ENCODE data around the gene NETO2.

DNA sequence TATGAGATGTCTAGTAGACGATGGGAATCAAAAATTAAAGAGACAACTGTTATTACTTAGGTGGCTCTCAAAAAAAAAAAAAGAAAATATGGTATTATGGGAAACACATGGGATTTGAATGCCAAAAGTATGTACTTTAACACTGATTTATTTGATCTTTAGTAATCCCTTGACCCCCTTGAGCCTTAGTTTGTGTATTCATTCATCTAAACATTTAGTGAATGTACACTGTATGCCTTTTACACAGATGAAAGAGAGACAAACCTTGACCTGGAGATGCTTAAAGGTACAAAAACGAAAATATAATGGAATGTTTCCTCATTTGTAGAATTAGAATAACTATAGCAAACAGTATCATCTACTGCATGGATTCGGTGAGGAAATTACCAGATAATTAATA lies 38.6 kb upstream of the NETO2 start:
- TF ChIP-seq, protein P1, sequence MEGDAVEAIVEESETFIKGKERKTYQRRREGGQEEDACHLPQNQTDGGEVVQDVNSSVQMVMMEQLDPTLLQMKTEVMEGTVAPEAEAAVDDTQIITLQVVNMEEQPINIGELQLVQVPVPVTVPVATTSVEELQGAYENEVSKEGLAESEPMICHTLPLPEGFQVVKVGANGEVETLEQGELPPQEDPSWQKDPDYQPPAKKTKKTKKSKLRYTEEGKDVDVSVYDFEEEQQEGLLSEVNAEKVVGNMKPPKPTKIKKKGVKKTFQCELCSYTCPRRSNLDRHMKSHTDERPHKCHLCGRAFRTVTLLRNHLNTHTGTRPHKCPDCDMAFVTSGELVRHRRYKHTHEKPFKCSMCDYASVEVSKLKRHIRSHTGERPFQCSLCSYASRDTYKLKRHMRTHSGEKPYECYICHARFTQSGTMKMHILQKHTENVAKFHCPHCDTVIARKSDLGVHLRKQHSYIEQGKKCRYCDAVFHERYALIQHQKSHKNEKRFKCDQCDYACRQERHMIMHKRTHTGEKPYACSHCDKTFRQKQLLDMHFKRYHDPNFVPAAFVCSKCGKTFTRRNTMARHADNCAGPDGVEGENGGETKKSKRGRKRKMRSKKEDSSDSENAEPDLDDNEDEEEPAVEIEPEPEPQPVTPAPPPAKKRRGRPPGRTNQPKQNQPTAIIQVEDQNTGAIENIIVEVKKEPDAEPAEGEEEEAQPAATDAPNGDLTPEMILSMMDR (IDR thresholded peaks at IDR 0.05), result no peak
- no peak for TF ChIP-seq REST (IDR thresholded peaks at IDR 0.05; ENCODE audit: insufficient read depth in 1 of 2, low read depth in 2 of 2, low read length in 1 of 2)
